Lung (tissue), 16 donors: ENCODE measurements around the gene DIPK1B. TPM values are rescaled to one million over a fixed set of nuclear protein-coding genes. Genes with fewer than 3 reads are reported as not detected.

Experiments used
- ATAC-seq: fragments of 200-7000 bp; cut with Tn5 transposase; one replicate; pipeline ENCODE4 v1.9.1; 2020; ENCODE audit warnings: moderate number of reproducible peaks; ENCODE audit not compliant: insufficient read depth, low FRiP score
- DNase-seq, 3 donors: peaks; one replicate each; pipeline ENCODE4 v3.0.0-alpha.2; 2013 to 2017
- H3K27ac ChIP-seq, 2 donors: one replicate each; pipeline ENCODE4 v1.5.1; 2013; ENCODE audit warnings: mild to moderate bottlenecking in 2 of 2, moderate library complexity in 2 of 2, control low read depth in 1 of 2, inconsistent platforms in 1 of 2, low read depth in 1 of 2, low read length in 1 of 2
- H3K27me3 ChIP-seq, 3 donors: one replicate each; pipeline ENCODE4 v1.5.1; 2013; ENCODE audit warnings: low read length in 2 of 3; ENCODE audit not compliant: control insufficient read depth in 3 of 3, insufficient read depth in 3 of 3
- H3K36me3 ChIP-seq, 4 donors: one replicate each; pipeline ENCODE4 v1.5.1; 2013; ENCODE audit warnings: low read length in 4 of 4, mild to moderate bottlenecking in 1 of 4, moderate library complexity in 1 of 4; ENCODE audit not compliant: control insufficient read depth in 4 of 4, insufficient read depth in 4 of 4
- H3K4me1 ChIP-seq, 5 donors: one replicate each; pipeline ENCODE4 v1.5.1; 2013; ENCODE audit warnings: low read length in 5 of 5, mild to moderate bottlenecking in 2 of 5, moderate library complexity in 1 of 5; ENCODE audit not compliant: control insufficient read depth in 5 of 5, insufficient read depth in 5 of 5
- H3K4me3 ChIP-seq: one replicate; pipeline ENCODE4 v1.5.1; 2013; ENCODE audit warnings: mild to moderate bottlenecking, control low read depth, moderate library complexity
- H3K9ac ChIP-seq, 2 donors: one replicate each; pipeline ENCODE4 v1.5.1; 2013; ENCODE audit warnings: low read length in 2 of 2, control low read depth in 1 of 2; ENCODE audit not compliant: insufficient read depth in 1 of 2
- H3K9me3 ChIP-seq, 4 donors: one replicate each; pipeline ENCODE4 v1.5.1; 2013; ENCODE audit warnings: low read length in 3 of 4, mild to moderate bottlenecking in 1 of 4, moderate library complexity in 1 of 4; ENCODE audit not compliant: control insufficient read depth in 4 of 4, insufficient read depth in 3 of 4
- CTCF ChIP-seq: IDR thresholded peaks from 2 replicates; pipeline ENCODE4 v1.5.1; 2012; ENCODE audit warnings: mild to moderate bottlenecking; ENCODE audit errors: control extremely low read depth, extremely low read depth
- WGBS, 2 donors: extraction: QIAGEN DNeasy Blood & Tissue Kit; methylation state at CpG; one replicate each; pipeline ENCODE4 v1.1.7; 2013; 5-methylcytosine and 5-hydroxymethylcytosine counted together
- long read RNA-seq, 5 donors: transcript quantifications; one replicate each; lab custom pipeline, GENCODE V29; 2026
- polyA plus RNA-seq, 2 donors: library from polyadenylated mRNA; stranded (reverse); fragments of 200-250 nt; gene quantifications; one replicate each; pipeline ENCODE4 v1.2.1, GENCODE V29; 2013
- total RNA-seq, 2 donors: library from RNA; depleted of rRNA in 1 of 2; stranded (reverse); fragments of >200 nt in 1 of 2; gene quantifications; one replicate each; pipeline ENCODE4 v1.2.1, GENCODE V29; 2014 to 2021
- donor health status: control.
- donor health status: control.
- donor health status: Bipolar disorder and iron deficiency.
- donor health status: healthy.
- donor health status: DM: yes; HTN: yes; CAD: no.

DIPK1B gene
- total RNA-seq = 10 to 100 TPM; 14.5 to 26.7 TPM
- polyA plus RNA-seq = 10 to 100 TPM; 12.5 to 13.3 TPM
- long read RNA-seq, donor 1, transcript FAM69B-202 (5 exons, 1,668 nt) = major isoform, 31 of 416 reads
- long read RNA-seq, donor 1, partial matches to known transcripts = 322 of 416 reads
- long read RNA-seq, donor 1, other reads (novel, unspliced or antisense) = 62 of 416 reads
- long read RNA-seq, donor 2, transcript FAM69B-202 (5 exons, 1,668 nt) = major isoform, 8 of 11 reads
- long read RNA-seq, donor 2, partial matches to known transcripts = 0 of 11 reads
- long read RNA-seq, donor 2, other reads (novel, unspliced or antisense) = 0 of 11 reads
- long read RNA-seq, donor 3, transcript FAM69B-202 (5 exons, 1,668 nt) = major isoform, 7 of 183 reads
- long read RNA-seq, donor 3, partial matches to known transcripts = 156 of 183 reads
- long read RNA-seq, donor 3, other reads (novel, unspliced or antisense) = 20 of 183 reads
- long read RNA-seq, donor 4, transcript FAM69B-202 (5 exons, 1,668 nt) = major isoform, 7 of 7 reads
- long read RNA-seq, donor 4, partial matches to known transcripts = 0 of 7 reads
- long read RNA-seq, donor 4, other reads (novel, unspliced or antisense) = 0 of 7 reads
- long read RNA-seq, donor 5, transcript FAM69B-202 (5 exons, 1,668 nt) = major isoform, 32 of 33 reads
- long read RNA-seq, donor 5, partial matches to known transcripts = 0 of 33 reads
- long read RNA-seq, donor 5, other reads (novel, unspliced or antisense) = 0 of 33 reads

- Histone ChIP-seq H3K9me3 (no peaks in the 10 kb centered on the region), H3K27ac (peak within 1 kb of the TSS; percentile 51 to 55), H3K36me3 (no peaks in the 10 kb centered on the region), H3K9ac (peak within 1 kb of the TSS in 1 of 2 donors; percentile 11), H3K4me3 (peak within 1 kb of the TSS; percentile 16), H3K27me3 (no peaks in the 10 kb centered on the region), H3K4me1 (peaks cover 0 to 23% (median 8%) of the 10 kb centered on the region in 5 donors)
- no peak for TF ChIP-seq CTCF
- ATAC-seq = no peak
- peak; percentile 76 to 84 (median 78) for DNase-seq
- WGBS, 2 donors = 0 to 2% methylated on average over 48 to 119 of the region's 119 CpGs
Observed at GRCh38 chr9:136711751-136712689, at the start of gene DIPK1B. TSS of gene DIPK1B (plus strand) at chr9:136712572. CDS start at chr9:136712666, 94 bp downstream.

GRCh38 chr9:136662656-136663581 lies 49.5 kb upstream of the DIPK1B start, which contains the start of gene EGFL7:
TSS of gene EGFL7 (plus strand) at chr9:136662916. CDS start at chr9:136668283, 5,367 bp downstream.
- H3K9ac ChIP-seq = peak within 1 kb of the TSS; percentile 37 to 42
- ATAC-seq (no peak), DNase-seq (peak; percentile 55 to 81 (median 62))
- peaks cover 0 to 9% (median 0%) of the 10 kb centered on the region in 4 donors for H3K36me3 ChIP-seq
- 39 to 53% methylated on average over 38 of the region's 38 CpGs for WGBS, 2 donors
- no peak for TF ChIP-seq CTCF
- H3K4me1 ChIP-seq = peaks cover 0 to 19% (median 0%) of the 10 kb centered on the region in 5 donors
- peak within 1 kb of the TSS; percentile 76 for H3K4me3 ChIP-seq
- H3K9me3 ChIP-seq = peaks cover 0 to 5% (median 0%) of the 10 kb centered on the region in 4 donors
- H3K27ac ChIP-seq = peak within 1 kb of the TSS; percentile 79 to 95
- H3K27me3 ChIP-seq = no peaks in the 10 kb centered on the region
